HepG2 (cell line): ENCODE measurements around the gene IL1RL2. TPM values are rescaled to one million over a fixed set of nuclear protein-coding genes. Genes with fewer than 3 reads are reported as not detected.

Experiments
- ATAC-seq: fragments of 200-7000 bp; cut with Tn5 transposase; 3 replicates; pipeline ENCODE4 v1.9.1; 2020; ENCODE audit warnings: mild to moderate bottlenecking, moderate library complexity
- BruUV-seq: library from RNA; stranded (reverse); fragments of 400-500 nt; replicated peaks from 2 replicates; lab custom pipeline; 2021; lab: Mats Ljungman, UMichigan
- CTCF ChIA-PET: fragments of 300-600 bp; formaldehyde crosslinking; extraction: SDS; loops from one replicate; lab custom pipeline; 2021; ENCODE audit warnings: low total read pairs, inconsistent platforms, low intra/inter-chr PET ratio; lab: Yijun Ruan, JAX
- POLR2A ChIA-PET: fragments of 350-600 bp; sonication (Branson Sonifier 250); formaldehyde crosslinking; loops from one replicate; lab custom pipeline; 2020; ENCODE audit warnings: antibody characterized with exemption, inconsistent platforms; lab: Yijun Ruan, JAX
- DNase-seq: peaks from one replicate; pipeline ENCODE4 v3.0.0-alpha.2; 2015; ENCODE audit warnings: low spot score
- FAIRE-seq: peaks from 3 replicates; lab custom pipeline; 2011; peaks lifted over from hg19 to GRCh38; lab: Jason Lieb, UNC
- H2AFZ ChIP-seq: one replicate; pipeline ENCODE4 v1.6.1; 2011; ENCODE audit warnings: low read length, inconsistent platforms
- H3K27ac ChIP-seq: fragments of 300-600 bp; 3 replicates; pipeline ENCODE4 v1.8.0; 2011; ENCODE audit warnings: mixed run types, mild to moderate bottlenecking, mixed read lengths, low read length, inconsistent platforms; ENCODE audit not compliant: insufficient read depth; ENCODE audit errors: extremely low read length
- H3K27me3 ChIP-seq, 2 experiments: fragments of 200-600 bp in 1 of 2; 2 replicates in 1 of 2; 3 replicates in 1 of 2; pipeline versions ENCODE4 v1.6.0 to v1.8.0; 2011; ENCODE audit warnings: low read length in 2 of 2, mild to moderate bottlenecking in 2 of 2, moderate library complexity in 2 of 2, inconsistent platforms in 1 of 2; ENCODE audit not compliant: insufficient read depth in 2 of 2, control insufficient read depth in 1 of 2
- H3K36me3 ChIP-seq, 2 experiments: fragments of 200-600 bp in 1 of 2; replicated peaks in 1 of 2; 2 replicates in 1 of 2; 3 replicates in 1 of 2; pipeline versions ENCODE4 v1.5.1 to v1.8.0; 2011; ENCODE audit warnings: low read length in 2 of 2, inconsistent platforms in 1 of 2; ENCODE audit not compliant: insufficient read depth in 2 of 2, control insufficient read depth in 1 of 2
- H3K4me1 ChIP-seq: 2 replicates; pipeline ENCODE4 v1.5.1; 2012; ENCODE audit warnings: low read length, inconsistent platforms; ENCODE audit not compliant: insufficient read depth
- H3K4me2 ChIP-seq: 2 replicates; pipeline ENCODE4 v1.6.0; 2011; ENCODE audit warnings: low read depth, low read length, inconsistent platforms
- H3K4me3 ChIP-seq, 3 experiments: fragments of 200-600 bp in 1 of 3; sonication (generic), shearing (Covaris generic) in 1 of 3; replicated peaks in 1 of 3; 2 replicates each; pipeline ENCODE4 v1.5.1; 2011 to 2016; ENCODE audit warnings: low read length in 3 of 3, inconsistent platforms in 2 of 3, low read depth in 2 of 3, mild to moderate bottlenecking in 2 of 3, control low read depth in 1 of 3, mixed read lengths in 1 of 3; ENCODE audit not compliant: insufficient read depth in 1 of 3
- H3K79me2 ChIP-seq: one replicate; pipeline ENCODE4 v1.6.1; 2011; ENCODE audit warnings: low read length, inconsistent platforms; ENCODE audit not compliant: insufficient read depth
- H3K9ac ChIP-seq: 2 replicates; pipeline ENCODE4 v1.6.0; 2011; ENCODE audit warnings: mild to moderate bottlenecking, low read depth, low read length, inconsistent platforms; ENCODE audit not compliant: insufficient read depth
- H3K9me3 ChIP-seq: 2 replicates; pipeline ENCODE4 v1.5.1; 2012; ENCODE audit warnings: mild to moderate bottlenecking, low read length
- H4K20me1 ChIP-seq: 2 replicates; pipeline ENCODE4 v1.6.0; 2011; ENCODE audit warnings: inconsistent platforms, mild to moderate bottlenecking, low read length, moderate library complexity; ENCODE audit not compliant: insufficient read depth
- ATRX ChIP-seq: sonication (generic); formaldehyde crosslinking; IDR thresholded peaks from 2 replicates; pipeline ENCODE4 v1.4.0; 2020; ENCODE audit warnings: missing genetic modification reagents, borderline replicate concordance
- BCL6 ChIP-seq: IDR thresholded peaks from 2 replicates; pipeline ENCODE4 v1.6.1; 2016; ENCODE audit warnings: missing genetic modification reagents, missing compliant biosample characterization
- GATAD2A ChIP-seq: IDR thresholded peaks from 2 replicates; pipeline ENCODE4 v1.6.1; 2016
- GFI1 ChIP-seq: sonication (generic); formaldehyde crosslinking; IDR thresholded peaks from 2 replicates; pipeline ENCODE4 v1.5.0; 2020; ENCODE audit warnings: missing genetic modification reagents, mild to moderate bottlenecking, borderline replicate concordance
- HMG20B ChIP-seq: conservative IDR thresholded peaks from 2 replicates; pipeline ENCODE4 v1.6.1; 2016; ENCODE audit warnings: missing genetic modification reagents, missing compliant biosample characterization
- IRF2 ChIP-seq: IDR thresholded peaks from 2 replicates; pipeline ENCODE4 v1.6.1; 2018; ENCODE audit warnings: missing genetic modification reagents, missing compliant biosample characterization
- MED8 ChIP-seq: sonication (generic); formaldehyde crosslinking; IDR thresholded peaks from 2 replicates; pipeline ENCODE4 v1.8.1; 2023; ENCODE audit warnings: mild to moderate bottlenecking, missing genetic modification reagents; ENCODE audit not compliant: insufficient replicate concordance
- PHF21A ChIP-seq: sonication (generic); formaldehyde crosslinking; IDR thresholded peaks from 2 replicates; pipeline ENCODE4 v1.5.0; 2020; ENCODE audit warnings: mild to moderate bottlenecking, missing genetic modification reagents
- RARA ChIP-seq: IDR thresholded peaks from 2 replicates; pipeline ENCODE4 v1.6.1; 2016; ENCODE audit warnings: missing genetic modification reagents, missing compliant biosample characterization
- RBFOX2 ChIP-seq: fragments of 200-400 bp; formaldehyde crosslinking; IDR thresholded peaks from 2 replicates; pipeline ENCODE4 v1.6.1; 2017; ENCODE audit warnings: low read depth, mild to moderate bottlenecking, low read length
- SOX13 ChIP-seq, 3 experiments: fragments of 450-650 bp in 1 of 3; sonication (generic) in 1 of 3; formaldehyde crosslinking in 1 of 3; IDR thresholded peaks in 2 of 3; conservative IDR thresholded peaks in 1 of 3; 2 replicates each; pipeline versions ENCODE4 v1.5.0 to v1.6.1; 2016 to 2020; ENCODE audit warnings: antibody characterized with exemption in 1 of 3, mild to moderate bottlenecking in 1 of 3, missing compliant biosample characterization in 1 of 3, missing genetic modification reagents in 1 of 3, moderate library complexity in 1 of 3
- THAP11 ChIP-seq: IDR thresholded peaks from 2 replicates; pipeline ENCODE4 v1.6.1; 2016; ENCODE audit warnings: missing biosample characterization, missing genetic modification reagents
- ZNF562 ChIP-seq: sonication (generic); formaldehyde crosslinking; IDR thresholded peaks from 2 replicates; pipeline ENCODE4 v1.8.0; 2022; ENCODE audit warnings: missing genetic modification reagents, borderline replicate concordance
- ZNF766 ChIP-seq: sonication (generic); formaldehyde crosslinking; IDR thresholded peaks from 2 replicates; pipeline ENCODE4 v1.5.0; 2020; ENCODE audit warnings: missing genetic modification reagents, borderline replicate concordance
- WGBS: methylation state at CpG from one replicate; pipeline ENCODE4 v1.1.6; 2017; ENCODE audit warnings: low lambda C conversion rate; 5-methylcytosine and 5-hydroxymethylcytosine counted together
- in situ Hi-C: cut with HindIII; loops from 2 replicates; pipeline ENCODE4 v1.10.0; 2017; ENCODE audit warnings: low pct_unique_long_range_greater_than_20kb; ENCODE audit not compliant: extremely low pct_ligation_motif_present
- intact Hi-C: fragments of 100-400 bp; cut with micrococcal nuclease; formaldehyde crosslinking; loops from one replicate; pipeline ENCODE4 v1.10.0; 2022; ENCODE audit not compliant: unreplicated experiment
- polyA plus RNA-seq, 8 experiments: library from polyadenylated mRNA; depleted of rRNA in 3 of 8; stranded (reverse) in 7 of 8; unstranded in 1 of 8; fragments of >200 nt; fragmentation: Illumina TruSeq in 4 of 8; extraction: Trizol in 4 of 8; gene quantifications; 2 replicates each; pipeline versions ENCODE4 v1.2.1 to v1.2.3, GENCODE V29; 2011 to 2016; ENCODE audit warnings: low read depth in 4 of 8, missing spikeins in 1 of 8, mixed read lengths in 1 of 8; ENCODE audit not compliant: insufficient read depth in 1 of 8
- total RNA-seq, 5 experiments: library from RNA; depleted of rRNA; stranded (reverse); fragments of >200 nt; fragmentation: Illumina TruSeq; extraction: Trizol; gene quantifications; 2 replicates each; pipeline ENCODE4 v1.2.3, GENCODE V29; 2016; ENCODE audit warnings: low read depth in 1 of 5
- TF ChIP-seq, protein P1 (sequence below): sonication (generic); formaldehyde crosslinking; IDR thresholded peaks from 2 replicates; pipeline ENCODE4 v1.4.0; 2020; ENCODE audit warnings: missing genetic modification reagents, borderline replicate concordance
- TF ChIP-seq, protein P2 (sequence below): sonication (generic); formaldehyde crosslinking; IDR thresholded peaks from 2 replicates; pipeline ENCODE4 v1.8.0; 2022; ENCODE audit warnings: missing genetic modification reagents, mild to moderate bottlenecking, inconsistent platforms, borderline replicate concordance

IL1RL2 gene
- total and polyA plus RNA-seq, 2 of the 13 experiments (the other 11 are each of a cell fraction or from before 2014, with no cell fraction given): 0.03 TPM; not detected in 1

DNA sequence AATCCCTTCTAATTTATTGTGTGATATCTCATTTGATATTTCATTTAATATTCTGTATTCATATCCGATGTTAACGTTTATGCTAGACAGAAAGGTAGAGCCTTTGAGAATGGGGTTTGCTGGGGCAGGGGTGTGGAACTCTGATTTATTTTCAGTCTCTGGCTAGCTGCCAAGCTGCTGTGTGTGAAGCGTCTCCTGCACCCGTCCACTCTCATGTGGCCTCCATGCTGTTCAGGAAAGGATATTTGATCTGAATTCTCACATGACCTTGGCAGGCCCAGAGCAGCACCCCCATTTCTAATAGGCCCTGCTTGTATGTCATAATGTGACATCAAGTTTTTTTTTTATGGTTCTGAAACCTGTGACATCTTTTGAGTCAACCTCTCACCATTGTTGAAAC is 42.7 kb upstream of the IL1RL2 start:
- FAIRE-seq (no peak), DNase-seq (no peak), ATAC-seq (no peak)
- H3K4me2 ChIP-seq: peak overlapping the region; percentile 98
- no peak overlapping the region for H3K27ac ChIP-seq
- ChIA-PET POLR2A (interaction anchor here (1.9 to 5.4 kb wide), 7 partner anchors 10 to 145 kb away, joined by 6 to 128 read pairs (median 13); no protein-coding TSS in a partner anchor), CTCF (no interaction called here)
- H2AFZ ChIP-seq: no peak overlapping the region
- H3K9ac ChIP-seq: peak overlapping the region; percentile 90; the same call in 1 of the 2 replicates
- peaks cover 4% of the 10 kb centered on the region; the same call in 1 of the 2 replicates for H3K9me3 ChIP-seq
- H3K27me3 ChIP-seq: no peaks in the 10 kb centered on the region; a peak in 1 of 5 replicates
- H4K20me1 ChIP-seq: no peaks in the 10 kb centered on the region
- peaks cover 82% of the 10 kb centered on the region for H3K4me1 ChIP-seq
- no TSS peak for BruUV-seq
- peaks cover 72% of the 10 kb centered on the region for H3K79me2 ChIP-seq
- intact Hi-C loops: loop anchor here (5.0 kb wide), 1 partner anchor 37 kb away; no protein-coding TSS in a partner anchor
- in situ Hi-C loops: no loop called here
- no peak for TF ChIP-seq SOX13 (IDR thresholded peaks at IDR 0.05)
- peak in 1 of 2 experiments; percentile 1; a peak in 1 of 4 replicates for TF ChIP-seq SOX13 (CRISPR knock-in tag; conservative IDR thresholded peaks at IDR 0.05 in 1 of 2, IDR thresholded peaks at IDR 0.05 in 1 of 2)
- 0 out of 2 replicates have a peak, but pooled peaks have one; percentile 46 for TF ChIP-seq PHF21A (CRISPR knock-in tag)
- no peak for TF ChIP-seq ATRX (CRISPR knock-in tag)
- TF ChIP-seq GFI1: peak; percentile 73; the same call in 1 of the 2 replicates
- peak; percentile 17; the same call in 1 of the 2 replicates for TF ChIP-seq GATAD2A (CRISPR knock-in tag)
- TF ChIP-seq RARA: no peak
- no peak for TF ChIP-seq ZNF766 (CRISPR knock-in tag)
- TF ChIP-seq, protein P1, sequence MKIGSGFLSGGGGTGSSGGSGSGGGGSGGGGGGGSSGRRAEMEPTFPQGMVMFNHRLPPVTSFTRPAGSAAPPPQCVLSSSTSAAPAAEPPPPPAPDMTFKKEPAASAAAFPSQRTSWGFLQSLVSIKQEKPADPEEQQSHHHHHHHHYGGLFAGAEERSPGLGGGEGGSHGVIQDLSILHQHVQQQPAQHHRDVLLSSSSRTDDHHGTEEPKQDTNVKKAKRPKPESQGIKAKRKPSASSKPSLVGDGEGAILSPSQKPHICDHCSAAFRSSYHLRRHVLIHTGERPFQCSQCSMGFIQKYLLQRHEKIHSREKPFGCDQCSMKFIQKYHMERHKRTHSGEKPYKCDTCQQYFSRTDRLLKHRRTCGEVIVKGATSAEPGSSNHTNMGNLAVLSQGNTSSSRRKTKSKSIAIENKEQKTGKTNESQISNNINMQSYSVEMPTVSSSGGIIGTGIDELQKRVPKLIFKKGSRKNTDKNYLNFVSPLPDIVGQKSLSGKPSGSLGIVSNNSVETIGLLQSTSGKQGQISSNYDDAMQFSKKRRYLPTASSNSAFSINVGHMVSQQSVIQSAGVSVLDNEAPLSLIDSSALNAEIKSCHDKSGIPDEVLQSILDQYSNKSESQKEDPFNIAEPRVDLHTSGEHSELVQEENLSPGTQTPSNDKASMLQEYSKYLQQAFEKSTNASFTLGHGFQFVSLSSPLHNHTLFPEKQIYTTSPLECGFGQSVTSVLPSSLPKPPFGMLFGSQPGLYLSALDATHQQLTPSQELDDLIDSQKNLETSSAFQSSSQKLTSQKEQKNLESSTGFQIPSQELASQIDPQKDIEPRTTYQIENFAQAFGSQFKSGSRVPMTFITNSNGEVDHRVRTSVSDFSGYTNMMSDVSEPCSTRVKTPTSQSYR: peak; percentile 15; the same call in 1 of the 2 replicates
- no peak for TF ChIP-seq ZNF562
- 0 out of 2 replicates have a peak, but pooled peaks have one; percentile 7 for TF ChIP-seq IRF2 (CRISPR knock-in tag)
- no peak for TF ChIP-seq MED8 (CRISPR knock-in tag)
- peak; percentile 42 for TF ChIP-seq RBFOX2
- 0 out of 2 replicates have a peak, but pooled peaks have one; percentile 1 for TF ChIP-seq THAP11 (CRISPR knock-in tag)
- TF ChIP-seq, protein P2, sequence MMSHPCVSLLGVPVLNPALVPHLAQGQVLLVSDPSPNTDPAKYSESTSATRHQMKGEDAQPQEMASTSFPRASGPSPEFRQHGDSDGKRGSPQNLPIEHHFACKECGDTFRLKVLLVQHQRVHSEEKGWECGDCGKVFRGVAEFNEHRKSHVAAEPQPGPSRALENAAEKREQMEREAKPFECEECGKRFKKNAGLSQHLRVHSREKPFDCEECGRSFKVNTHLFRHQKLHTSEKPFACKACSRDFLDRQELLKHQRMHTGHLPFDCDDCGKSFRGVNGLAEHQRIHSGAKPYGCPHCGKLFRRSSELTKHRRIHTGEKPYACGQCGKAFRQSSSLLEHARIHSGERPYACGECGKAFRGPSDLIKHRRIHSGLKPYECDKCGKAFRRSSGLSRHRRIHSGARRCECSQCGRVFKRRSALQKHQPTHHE: no peak
- peak; percentile 60; the same call in 1 of the 2 replicates for TF ChIP-seq BCL6
- 0 out of 2 replicates have a peak, but pooled peaks have one; percentile 55 for TF ChIP-seq HMG20B (CRISPR knock-in tag)
- H3K4me3 ChIP-seq: peak overlapping the region; percentile 64 to 99 (median 84)
- 72% methylated on average over 4 of the region's 4 CpGs for WGBS
- peaks cover 8 to 37% of the 10 kb centered on the region in 2 experiments for H3K36me3 ChIP-seq
